Suprapubic skin (tissue), 4 donors: ENCODE results near the gene GAPDHS. TPM values are rescaled to one million over a fixed set of nuclear protein-coding genes. Genes with fewer than 3 reads are reported as not detected.

Experiments used
- DNase-seq, 2 donors: peaks; one replicate each; pipeline ENCODE4 v3.0.0-alpha.2; 2019; ENCODE audit warnings: low spot score in 2 of 2
- H3K27ac ChIP-seq: fragments of 200-600 bp; sonication (generic); one replicate; pipeline ENCODE4 v1.5.1; 2019
- H3K27me3 ChIP-seq: fragments of 200-600 bp; sonication (generic); one replicate; pipeline ENCODE4 v1.5.1; 2019
- H3K36me3 ChIP-seq: fragments of 200-600 bp; sonication (generic); one replicate; pipeline ENCODE4 v1.5.1; 2019
- H3K4me1 ChIP-seq: fragments of 200-600 bp; sonication (generic); one replicate; pipeline ENCODE4 v1.5.1; 2019
- H3K4me3 ChIP-seq: fragments of 200-600 bp; sonication (generic); one replicate; pipeline ENCODE4 v1.5.1; 2019; ENCODE audit warnings: mild to moderate bottlenecking
- H3K9me3 ChIP-seq: fragments of 200-600 bp; sonication (generic); one replicate; pipeline ENCODE4 v1.5.1; 2019
- CTCF ChIP-seq, 2 donors: fragments of 200-600 bp in 1 of 2; fragments of 450-650 bp in 1 of 2; sonication (generic) in 1 of 2; IDR thresholded peaks; one replicate each; pipeline ENCODE4 v1.5.1; 2016 to 2019; ENCODE audit warnings: antibody characterized with exemption in 2 of 2, mild to moderate bottlenecking in 1 of 2, moderate library complexity in 1 of 2
- EP300 ChIP-seq: sonication (generic); formaldehyde crosslinking; IDR thresholded peaks from one replicate; pipeline ENCODE4 v1.6.1; 2017; ENCODE audit warnings: antibody characterized with exemption
- POLR2A ChIP-seq, 2 donors: fragments of 450-650 bp; IDR thresholded peaks; one replicate each; pipeline ENCODE4 v1.6.1; 2017; ENCODE audit warnings: antibody characterized with exemption in 2 of 2, mild to moderate bottlenecking in 2 of 2, moderate library complexity in 2 of 2
- POLR2AphosphoS5 ChIP-seq, 3 donors: sonication (generic); formaldehyde crosslinking; IDR thresholded peaks; one replicate each; pipeline ENCODE4 v1.6.1; 2017; ENCODE audit warnings: antibody characterized with exemption in 3 of 3
- WGBS: methylation state at CpG from one replicate; pipeline ENCODE4 v1.1.5; 2018; 5-methylcytosine and 5-hydroxymethylcytosine counted together
- total RNA-seq, 4 donors: library from RNA; depleted of rRNA; stranded (reverse); fragments of >200 nt; gene quantifications; one replicate each; pipeline ENCODE4 v1.1.0, GENCODE V29; 2016

The GAPDHS gene
- total RNA-seq, 4 donors from 2014 or later = 4.1 to 8.4 (median 6.4) TPM

- Histone ChIP-seq H3K36me3 (peaks cover 14% of the 10 kb centered on the region), H3K4me3 (peak within 1 kb of the TSS; percentile 96), H3K27ac (peak within 1 kb of the TSS; percentile 82), H3K27me3 (no peaks in the 10 kb centered on the region), H3K4me1 (peaks cover 28% of the 10 kb centered on the region), H3K9me3 (no peaks in the 10 kb centered on the region)
- TF ChIP-seq POLR2AphosphoS5 (IDR thresholded peaks at IDR 0.05) = peak in 2 of 3 donors; percentile 41 to 50
- no peak for TF ChIP-seq CTCF (IDR thresholded peaks at IDR 0.05)
- WGBS = 2% methylated on average over 9 of the region's 85 CpGs
- DNase-seq = peak; percentile 91 to 93
Observed at GRCh38 chr19:35545001-35545854, 12.0 kb downstream of the GAPDHS start, which contains the start of gene TMEM147. Gene TMEM147, plus strand, starts transcription at chr19:35545626. Its CDS starts 114 bp downstream, at chr19:35545740.

GRCh38 chr19:35545855-35546381 is 12.7 kb downstream of the GAPDHS start:
- WGBS = 2% methylated on average over 14 of the region's 27 CpGs
- Histone ChIP-seq H3K36me3 (peaks cover 14% of the 10 kb centered on the region), H3K9me3 (no peaks in the 10 kb centered on the region), H3K4me3 (peak overlapping the region; percentile 96), H3K4me1 (peaks cover 28% of the 10 kb centered on the region), H3K27ac (peak overlapping the region; percentile 82), H3K27me3 (no peaks in the 10 kb centered on the region)
- no peak for DNase-seq
- TF ChIP-seq POLR2AphosphoS5 (IDR thresholded peaks at IDR 0.05) = no peak
- no peak for TF ChIP-seq CTCF (IDR thresholded peaks at IDR 0.05)
- no peak for TF ChIP-seq EP300
- TF ChIP-seq POLR2A (IDR thresholded peaks at IDR 0.05) = no peak

GRCh38 chr19:35546532-35546931 is 13.3 kb downstream of the GAPDHS start:
- Histone ChIP-seq H3K27me3 (no peaks in the 10 kb centered on the region), H3K36me3 (peaks cover 14% of the 10 kb centered on the region), H3K27ac (no peak overlapping the region), H3K9me3 (no peaks in the 10 kb centered on the region), H3K4me3 (peak overlapping the region; percentile 96), H3K4me1 (peaks cover 28% of the 10 kb centered on the region)
- TF ChIP-seq POLR2AphosphoS5 (IDR thresholded peaks at IDR 0.05) (no peak), POLR2A (IDR thresholded peaks at IDR 0.05) (no peak), CTCF (IDR thresholded peaks at IDR 0.05) (no peak), EP300 (no peak)
- no peak for DNase-seq
- WGBS = 77% methylated on average over 5 of the region's 8 CpGs

GRCh38 chr19:35549174-35549788 is 16.0 kb downstream of the GAPDHS start:
- WGBS = 18% methylated on average over 6 of the region's 6 CpGs
- DNase-seq = no peak
- peaks cover 3% of the 10 kb centered on the region for H3K36me3 ChIP-seq
- TF ChIP-seq POLR2AphosphoS5 (IDR thresholded peaks at IDR 0.05) = no peak
- peak in 1 of 2 donors; percentile 67 for TF ChIP-seq CTCF (IDR thresholded peaks at IDR 0.05)
- no peak for TF ChIP-seq POLR2A (IDR thresholded peaks at IDR 0.05)
- H3K27me3 ChIP-seq = no peaks in the 10 kb centered on the region
- no peak overlapping the region for H3K27ac ChIP-seq
- no peaks in the 10 kb centered on the region for H3K9me3 ChIP-seq
- H3K4me3 ChIP-seq = no peak overlapping the region
- peaks cover 24% of the 10 kb centered on the region for H3K4me1 ChIP-seq
